SK-N-SH treated with all-trans-retinoic acid at 6 μM for 48 hours (cell line): ENCODE measurements around the gene LTF.

ENCODE experiments used
- ARNTL ChIP-seq: fragments of 450-650 bp; formaldehyde crosslinking; IDR thresholded peaks from 2 replicates; pipeline ENCODE4 v1.5.0; 2020; ENCODE audit warnings: low read depth, mild to moderate bottlenecking, moderate library complexity, borderline replicate concordance
- CSDC2 ChIP-seq: fragments of 250-450 bp; sonication (Bioruptor Pico); IDR thresholded peaks from 2 replicates; pipeline ENCODE4 v1.5.0; 2020; ENCODE audit warnings: mild to moderate bottlenecking, moderate library complexity
- ESRRG ChIP-seq: fragments of 250-450 bp; sonication (Bioruptor Pico); IDR thresholded peaks from 2 replicates; pipeline ENCODE4 v1.6.1; 2021; ENCODE audit warnings: mild to moderate bottlenecking
- GLIS3 ChIP-seq: fragments of 250-450 bp; sonication (Bioruptor Pico); IDR thresholded peaks from 2 replicates; pipeline ENCODE4 v1.5.0; 2020; ENCODE audit warnings: mild to moderate bottlenecking, moderate library complexity
- ISL1 ChIP-seq: fragments of 250-450 bp; sonication (Bioruptor Pico); IDR thresholded peaks from 2 replicates; pipeline ENCODE4 v2.1.2; 2022; ENCODE audit warnings: mild to moderate bottlenecking, moderate library complexity
- POU6F1 ChIP-seq: fragments of 250-450 bp; sonication (Bioruptor Pico); IDR thresholded peaks from 2 replicates; pipeline ENCODE4 v1.8.0; 2021; ENCODE audit warnings: low read depth, mild to moderate bottlenecking, moderate library complexity, borderline replicate concordance
- RARB ChIP-seq: fragments of 250-450 bp; sonication (Bioruptor Pico); IDR thresholded peaks from 2 replicates; pipeline ENCODE4 v1.8.0; 2021; ENCODE audit warnings: mild to moderate bottlenecking, moderate library complexity
- SNAI2 ChIP-seq: fragments of 250-450 bp; sonication (Bioruptor Pico); IDR thresholded peaks from 2 replicates; pipeline ENCODE4 v1.5.0; 2020; ENCODE audit warnings: mild to moderate bottlenecking, moderate library complexity
- TCF4 ChIP-seq: fragments of 250-450 bp; sonication (Bioruptor Pico); IDR thresholded peaks from 2 replicates; pipeline ENCODE4 v1.8.0; 2021; ENCODE audit warnings: mild to moderate bottlenecking, moderate library complexity, borderline replicate concordance
- ZFP3 ChIP-seq: fragments of 250-450 bp; sonication (Bioruptor Pico); IDR thresholded peaks from 2 replicates; pipeline ENCODE4 v1.5.0; 2020; ENCODE audit warnings: mild to moderate bottlenecking, moderate library complexity
- ZFP30 ChIP-seq: fragments of 450-650 bp; formaldehyde crosslinking; IDR thresholded peaks from 2 replicates; pipeline ENCODE4 v1.5.0; 2022; ENCODE audit warnings: mild to moderate bottlenecking, moderate library complexity
- ZNF8 ChIP-seq: fragments of 450-650 bp; formaldehyde crosslinking; IDR thresholded peaks from 2 replicates; pipeline ENCODE4 v1.5.0; 2020; ENCODE audit warnings: mild to moderate bottlenecking, moderate library complexity

- TF ChIP-seq POU6F1 (CRISPR knock-in tag), result no peak
- TF ChIP-seq ARNTL (CRISPR knock-in tag), result no peak
- no peak for TF ChIP-seq GLIS3 (CRISPR knock-in tag)
- TF ChIP-seq ZFP30, result no peak
- no peak for TF ChIP-seq CSDC2 (CRISPR knock-in tag)
- no peak for TF ChIP-seq ZFP3
- no peak for TF ChIP-seq RARB
- no peak for TF ChIP-seq TCF4 (CRISPR knock-in tag)
- TF ChIP-seq ESRRG (CRISPR knock-in tag), result no peak
- no peak for TF ChIP-seq ZNF8 (CRISPR knock-in tag)
- no peak for TF ChIP-seq SNAI2 (CRISPR knock-in tag)
- no peak for TF ChIP-seq ISL1
Measured at GRCh38 chr3:46509661-46510187, 45.0 kb upstream of the LTF start.
